GM12878 (cell line): Measurements from ENCODE around the gene GPI. TPM values are rescaled to one million over a fixed set of nuclear protein-coding genes. Genes with fewer than 3 reads are reported as not detected.

Source experiments
- BACH1 ChIP-seq: fragments of 450-650 bp; IDR thresholded peaks from 2 replicates; pipeline ENCODE4 v1.6.1; 2017; ENCODE audit warnings: mild to moderate bottlenecking, borderline replicate concordance
- BMI1 ChIP-seq: fragments of 450-650 bp; IDR thresholded peaks from 2 replicates; pipeline ENCODE4 v1.6.1; 2016; ENCODE audit warnings: mild to moderate bottlenecking, moderate library complexity, borderline replicate concordance
- DPF2 ChIP-seq: fragments of 450-650 bp; IDR thresholded peaks from 2 replicates; pipeline ENCODE4 v1.6.1; 2017; ENCODE audit warnings: mild to moderate bottlenecking
- FOS ChIP-seq: IDR thresholded peaks from 3 replicates; pipeline ENCODE4 v1.6.1; 2011; ENCODE audit warnings: borderline replicate concordance; ENCODE audit not compliant: insufficient read length; ENCODE audit errors: extremely low read depth
- GATAD2B ChIP-seq: fragments of 450-650 bp; conservative IDR thresholded peaks from 2 replicates; pipeline ENCODE4 v1.6.1; 2017; ENCODE audit warnings: low read depth, mild to moderate bottlenecking, moderate library complexity
- HDGF ChIP-seq: fragments of 450-650 bp; IDR thresholded peaks from 2 replicates; pipeline ENCODE4 v1.6.1; 2016; ENCODE audit warnings: antibody characterized with exemption
- IKZF1 ChIP-seq: fragments of 450-650 bp; conservative IDR thresholded peaks from 2 replicates; pipeline ENCODE4 v1.6.1; 2017; ENCODE audit warnings: antibody characterized with exemption, mild to moderate bottlenecking
- KAT2A ChIP-seq: conservative IDR thresholded peaks from 2 replicates; pipeline ENCODE4 v1.6.1; 2011; ENCODE audit warnings: low read depth, low read length; ENCODE audit not compliant: control insufficient read depth
- RUNX3 ChIP-seq: IDR thresholded peaks from 2 replicates; pipeline ENCODE4 v1.6.1; 2012; ENCODE audit warnings: low read length, inconsistent platforms
- SP1 ChIP-seq: IDR thresholded peaks from one replicate; pipeline ENCODE4 v1.6.1; 2011; ENCODE audit warnings: low read depth, low read length
- SRF ChIP-seq, 2 experiments: IDR thresholded peaks; 2 replicates each; pipeline ENCODE4 v1.6.1; 2011; ENCODE audit warnings: low read depth in 2 of 2, low read length in 2 of 2, mild to moderate bottlenecking in 1 of 2, moderate library complexity in 1 of 2
- YBX1 ChIP-seq: fragments of 450-650 bp; IDR thresholded peaks from 2 replicates; pipeline ENCODE4 v1.6.1; 2016; ENCODE audit warnings: antibody characterized with exemption
- polyA plus RNA-seq, 11 experiments: library from polyadenylated mRNA; depleted of rRNA in 4 of 11; unstranded in 6 of 11; stranded (reverse) in 5 of 11; fragments of >200 nt; fragmentation: Nextera tagmentation in 4 of 11; fragmentation: Illumina TruSeq in 1 of 11; extraction: Ambion mirVana in 4 of 11; extraction: Trizol in 1 of 11; gene quantifications; 1 replicate in 1 of 11; 2 replicates in 10 of 11; pipeline versions ENCODE4 v1.2.1 to v1.2.3, GENCODE V29; 2011 to 2016; ENCODE audit warnings: inconsistent platforms in 2 of 11, missing spikeins in 2 of 11, low read depth in 1 of 11
- total RNA-seq, 4 experiments: library from RNA; depleted of rRNA in 3 of 4; stranded (reverse); fragments of >200 nt in 3 of 4; fragmentation: Illumina TruSeq in 1 of 4; extraction: Trizol in 1 of 4; gene quantifications; 2 replicates each; pipeline versions ENCODE4 v1.2.1 to v1.2.3, GENCODE V29; 2013 to 2021
- TF ChIP-seq, protein P1 (sequence below): fragments of 450-650 bp; IDR thresholded peaks from 2 replicates; pipeline ENCODE4 v1.6.1; 2018; ENCODE audit warnings: borderline replicate concordance, mild to moderate bottlenecking; ENCODE audit not compliant: partially characterized antibody
- TF ChIP-seq, protein P2 (sequence below): fragments of 150-350 bp; IDR thresholded peaks from 2 replicates; pipeline ENCODE4 v1.6.1; 2016; ENCODE audit warnings: low read depth, low read length

The GPI gene
- total and polyA plus RNA-seq, 10 of the 15 experiments (the other 5 are each of a cell fraction or from before 2014, with no cell fraction given) = 124 to 400 (median 190) TPM

DNA sequence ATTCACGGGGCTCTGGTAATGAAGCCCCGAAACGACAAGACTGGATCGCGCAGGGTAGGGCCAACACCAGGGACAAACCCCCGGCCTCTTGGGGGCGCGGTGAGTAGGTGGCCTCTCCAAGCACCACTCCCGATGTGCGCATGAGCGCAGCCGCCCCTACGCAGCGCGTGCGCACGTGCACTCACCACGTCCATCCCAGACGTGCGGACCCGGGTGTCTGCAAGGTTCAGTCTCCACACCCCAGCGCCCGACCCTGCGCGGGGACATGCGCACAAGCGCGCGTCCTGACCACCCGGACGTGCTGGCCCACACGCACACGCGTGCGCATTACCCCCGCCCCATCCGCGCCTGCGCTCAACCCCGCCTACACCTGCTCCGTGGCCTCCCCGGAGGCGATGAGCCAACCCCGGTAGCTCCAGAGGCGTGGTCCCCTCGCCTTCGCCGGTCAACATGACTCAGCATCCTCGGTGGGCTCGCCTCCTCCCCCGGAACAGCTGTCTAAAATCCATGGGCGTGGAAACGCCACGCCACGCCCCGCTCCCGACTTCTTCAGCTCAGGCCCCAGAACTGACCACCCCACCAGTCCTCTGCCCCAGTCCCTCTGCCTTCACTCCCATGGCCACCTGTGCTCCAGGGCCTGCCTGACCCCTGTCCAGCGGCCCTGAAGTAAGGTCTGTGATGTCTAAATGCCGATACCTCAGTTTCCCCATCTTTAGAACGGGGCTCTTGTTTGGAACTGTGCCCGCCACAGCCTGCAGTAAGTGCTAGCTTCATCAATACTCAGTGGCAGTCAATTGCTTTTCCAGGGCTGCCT is 5.6 kb upstream of the GPI start (continued):
- TF ChIP-seq HDGF (peak; percentile 97; the same call in 1 of the 2 replicates), DPF2 (peak; percentile 58), FOS (no peak), BACH1 (peak; percentile 100), SP1 (peak; percentile 49), RUNX3 (no peak), IKZF1 (peak; percentile 100), BMI1 (no peak), GATAD2B (0 out of 2 replicates have a peak, but pooled peaks have one; percentile 35), SRF (IDR thresholded peaks at IDR 0.05; ENCODE audit: low read depth in 2 of 2, low read length in 2 of 2) (no peak), YBX1 (no peak), KAT2A (no peak)
- TF ChIP-seq, protein P1, sequence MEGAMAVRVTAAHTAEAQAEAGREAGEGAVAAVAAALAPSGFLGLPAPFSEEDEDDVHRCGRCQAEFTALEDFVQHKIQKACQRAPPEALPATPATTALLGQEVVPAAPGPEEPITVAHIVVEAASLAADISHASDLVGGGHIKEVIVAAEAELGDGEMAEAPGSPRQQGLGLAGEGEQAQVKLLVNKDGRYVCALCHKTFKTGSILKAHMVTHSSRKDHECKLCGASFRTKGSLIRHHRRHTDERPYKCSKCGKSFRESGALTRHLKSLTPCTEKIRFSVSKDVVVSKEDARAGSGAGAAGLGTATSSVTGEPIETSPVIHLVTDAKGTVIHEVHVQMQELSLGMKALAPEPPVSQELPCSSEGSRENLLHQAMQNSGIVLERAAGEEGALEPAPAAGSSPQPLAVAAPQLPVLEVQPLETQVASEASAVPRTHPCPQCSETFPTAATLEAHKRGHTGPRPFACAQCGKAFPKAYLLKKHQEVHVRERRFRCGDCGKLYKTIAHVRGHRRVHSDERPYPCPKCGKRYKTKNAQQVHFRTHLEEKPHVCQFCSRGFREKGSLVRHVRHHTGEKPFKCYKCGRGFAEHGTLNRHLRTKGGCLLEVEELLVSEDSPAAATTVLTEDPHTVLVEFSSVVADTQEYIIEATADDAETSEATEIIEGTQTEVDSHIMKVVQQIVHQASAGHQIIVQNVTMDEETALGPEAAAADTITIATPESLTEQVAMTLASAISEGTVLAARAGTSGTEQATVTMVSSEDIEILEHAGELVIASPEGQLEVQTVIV = no peak
- TF ChIP-seq, protein P2, sequence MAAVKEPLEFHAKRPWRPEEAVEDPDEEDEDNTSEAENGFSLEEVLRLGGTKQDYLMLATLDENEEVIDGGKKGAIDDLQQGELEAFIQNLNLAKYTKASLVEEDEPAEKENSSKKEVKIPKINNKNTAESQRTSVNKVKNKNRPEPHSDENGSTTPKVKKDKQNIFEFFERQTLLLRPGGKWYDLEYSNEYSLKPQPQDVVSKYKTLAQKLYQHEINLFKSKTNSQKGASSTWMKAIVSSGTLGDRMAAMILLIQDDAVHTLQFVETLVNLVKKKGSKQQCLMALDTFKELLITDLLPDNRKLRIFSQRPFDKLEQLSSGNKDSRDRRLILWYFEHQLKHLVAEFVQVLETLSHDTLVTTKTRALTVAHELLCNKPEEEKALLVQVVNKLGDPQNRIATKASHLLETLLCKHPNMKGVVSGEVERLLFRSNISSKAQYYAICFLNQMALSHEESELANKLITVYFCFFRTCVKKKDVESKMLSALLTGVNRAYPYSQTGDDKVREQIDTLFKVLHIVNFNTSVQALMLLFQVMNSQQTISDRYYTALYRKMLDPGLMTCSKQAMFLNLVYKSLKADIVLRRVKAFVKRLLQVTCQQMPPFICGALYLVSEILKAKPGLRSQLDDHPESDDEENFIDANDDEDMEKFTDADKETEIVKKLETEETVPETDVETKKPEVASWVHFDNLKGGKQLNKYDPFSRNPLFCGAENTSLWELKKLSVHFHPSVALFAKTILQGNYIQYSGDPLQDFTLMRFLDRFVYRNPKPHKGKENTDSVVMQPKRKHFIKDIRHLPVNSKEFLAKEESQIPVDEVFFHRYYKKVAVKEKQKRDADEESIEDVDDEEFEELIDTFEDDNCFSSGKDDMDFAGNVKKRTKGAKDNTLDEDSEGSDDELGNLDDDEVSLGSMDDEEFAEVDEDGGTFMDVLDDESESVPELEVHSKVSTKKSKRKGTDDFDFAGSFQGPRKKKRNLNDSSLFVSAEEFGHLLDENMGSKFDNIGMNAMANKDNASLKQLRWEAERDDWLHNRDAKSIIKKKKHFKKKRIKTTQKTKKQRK = no peak
